ENCODE data around the gene TBC1D22A. TPM values are rescaled to one million over a fixed set of nuclear protein-coding genes. Genes with fewer than 3 reads are reported as not detected.

TBC1D22A gene
- total RNA-seq, 1 donor from 2014 or later, result 23.2 TPM

DNA sequence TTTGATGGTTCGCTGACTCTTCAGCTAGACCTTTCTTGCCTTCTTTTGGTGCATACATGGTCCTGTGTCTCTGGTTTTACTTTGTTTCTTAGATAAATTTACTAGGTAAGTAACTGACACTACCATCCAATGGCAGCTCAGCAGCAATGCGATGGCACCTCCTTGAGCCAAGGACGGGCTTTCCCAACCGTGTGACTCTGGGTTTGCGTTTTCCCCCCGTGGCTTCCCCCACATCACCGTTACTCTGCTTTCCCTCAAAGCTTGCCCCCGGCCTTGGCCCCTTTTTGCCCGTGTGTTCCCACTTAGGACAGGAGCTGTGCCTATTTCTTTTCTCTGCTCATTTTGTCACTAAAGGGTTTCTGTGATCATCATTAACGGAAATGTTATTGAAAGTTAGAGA is 41.5 kb downstream of the TBC1D22A start:
- no peak overlapping the region for H3K4me3 Mint-ChIP-seq (ENCODE audit: low read depth)

GRCh38 chr22:46806794-46807193 is 44.3 kb downstream of the TBC1D22A start:
- Mint-ChIP-seq H3K4me3 (ENCODE audit: low read depth) (no peak overlapping the region), H3K36me3 (ENCODE audit: insufficient read depth) (peaks cover 8% of the 10 kb centered on the region), H3K27ac (no peak overlapping the region), H3K9me3 (ENCODE audit: low read depth) (no peaks in the 10 kb centered on the region), H3K4me1 (ENCODE audit: low read depth) (peaks cover 3% of the 10 kb centered on the region), H3K27me3 (no peaks in the 10 kb centered on the region)
- DNase-seq (ENCODE audit: low spot score, unreplicated experiment), result no peak
- TF ChIP-seq CTCF (IDR thresholded peaks at IDR 0.05; ENCODE audit: unreplicated experiment), result no peak

More for the DNA sequence above, 41.5 kb downstream of the TBC1D22A start:
- Mint-ChIP-seq H3K9me3 (ENCODE audit: low read depth) (no peaks in the 10 kb centered on the region), H3K27me3 (no peaks in the 10 kb centered on the region), H3K4me1 (ENCODE audit: low read depth) (peaks cover 8% of the 10 kb centered on the region), H3K36me3 (ENCODE audit: insufficient read depth) (peaks cover 11% of the 10 kb centered on the region), H3K27ac (no peak overlapping the region)
- TF ChIP-seq CTCF (IDR thresholded peaks at IDR 0.05; ENCODE audit: unreplicated experiment), result no peak
- DNase-seq (ENCODE audit: low spot score, unreplicated experiment), result no peak

GRCh38 chr22:46807458-46807857 is 45.0 kb downstream of the TBC1D22A start:
- Mint-ChIP-seq H3K4me1 (ENCODE audit: low read depth) (peaks cover 4% of the 10 kb centered on the region), H3K27me3 (no peaks in the 10 kb centered on the region), H3K9me3 (ENCODE audit: low read depth) (no peaks in the 10 kb centered on the region), H3K36me3 (ENCODE audit: insufficient read depth) (peaks cover 6% of the 10 kb centered on the region), H3K4me3 (ENCODE audit: low read depth) (no peak overlapping the region), H3K27ac (no peak overlapping the region)
- DNase-seq (ENCODE audit: low spot score, unreplicated experiment), result no peak
- no peak for TF ChIP-seq CTCF (IDR thresholded peaks at IDR 0.05; ENCODE audit: unreplicated experiment)

GRCh38 chr22:46809153-46809885 is 46.9 kb downstream of the TBC1D22A start:
- H3K27me3 Mint-ChIP-seq, result no peaks in the 10 kb centered on the region
- peaks cover 6% of the 10 kb centered on the region for H3K36me3 Mint-ChIP-seq (ENCODE audit: insufficient read depth)
- no peak for TF ChIP-seq CTCF (IDR thresholded peaks at IDR 0.05; ENCODE audit: unreplicated experiment)
- no peaks in the 10 kb centered on the region for H3K9me3 Mint-ChIP-seq (ENCODE audit: low read depth)
- H3K4me3 Mint-ChIP-seq (ENCODE audit: low read depth), result no peak overlapping the region
- DNase-seq (ENCODE audit: low spot score, unreplicated experiment), result no peak
- H3K27ac Mint-ChIP-seq, result no peak overlapping the region
- H3K4me1 Mint-ChIP-seq (ENCODE audit: low read depth), result peaks cover 13% of the 10 kb centered on the region

DNA sequence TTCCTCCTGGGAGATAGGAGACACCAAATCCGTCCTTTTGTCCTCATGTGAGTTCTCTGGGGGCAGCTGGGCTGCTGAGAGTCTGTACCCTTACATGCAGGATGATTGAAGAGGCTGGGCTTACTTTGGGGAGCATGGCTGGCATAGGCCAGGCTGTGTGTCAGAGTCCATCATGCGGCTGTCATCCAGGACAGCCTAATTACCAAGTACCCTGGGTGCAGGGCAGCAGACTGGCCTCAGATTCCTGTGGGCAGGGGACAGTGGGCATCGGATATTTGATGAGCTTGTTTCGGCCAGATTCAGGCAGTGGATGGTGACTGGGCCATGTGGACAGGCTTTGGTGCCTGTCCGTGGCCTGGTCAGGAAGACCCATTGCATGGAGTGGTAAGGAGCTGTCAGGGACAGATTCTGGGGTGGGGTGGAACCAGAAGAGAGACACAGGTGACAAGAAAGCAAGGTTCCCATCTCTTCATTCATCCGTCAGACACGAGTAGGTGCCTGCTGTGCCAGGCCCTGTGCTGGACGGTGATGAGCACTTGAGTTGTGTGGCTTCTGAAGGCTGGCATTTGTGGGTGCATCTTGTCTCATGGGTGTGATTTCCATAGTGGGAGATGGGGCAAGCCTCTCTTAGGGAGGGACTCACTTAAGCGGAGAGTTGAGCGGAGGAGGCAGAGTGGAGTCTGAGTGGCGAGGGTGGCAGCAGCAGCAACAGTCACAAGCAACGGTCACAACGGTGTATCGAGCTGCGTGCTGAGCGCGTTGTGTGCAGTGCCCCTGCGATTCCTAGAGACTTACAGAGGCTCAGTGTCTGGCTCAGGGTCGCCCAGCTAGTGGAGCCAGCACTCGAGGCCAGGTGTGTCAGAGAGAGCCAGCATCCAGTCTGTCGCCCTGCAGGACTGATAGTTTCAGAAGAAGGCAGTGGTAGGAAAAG is 48.7 kb downstream of the TBC1D22A start:
- Mint-ChIP-seq H3K4me1 (ENCODE audit: low read depth) (peaks cover 23% of the 10 kb centered on the region), H3K27ac (no peak overlapping the region), H3K9me3 (ENCODE audit: low read depth) (no peaks in the 10 kb centered on the region), H3K4me3 (ENCODE audit: low read depth) (no peak overlapping the region), H3K27me3 (no peaks in the 10 kb centered on the region), H3K36me3 (ENCODE audit: insufficient read depth) (peaks cover 12% of the 10 kb centered on the region)
- no peak for TF ChIP-seq CTCF (IDR thresholded peaks at IDR 0.05; ENCODE audit: unreplicated experiment)
- DNase-seq (ENCODE audit: low spot score, unreplicated experiment), result no peak

Measured in progenitor cell of endocrine pancreas (in vitro differentiated cells).